ENCODE measurements around the gene HSP90AB1. TPM values are rescaled to one million over a fixed set of nuclear protein-coding genes. Genes with fewer than 3 reads are reported as not detected.
A peak's percentile ranks its signal among the peaks of the same experiment; 100 is the strongest.

The HSP90AB1 gene
- total and polyA plus RNA-seq, 9 of the 15 experiments (the other 6 are each of a cell fraction or from before 2014, with no cell fraction given), result 1,780 to 3,358 (median 2,262) TPM

DNA sequence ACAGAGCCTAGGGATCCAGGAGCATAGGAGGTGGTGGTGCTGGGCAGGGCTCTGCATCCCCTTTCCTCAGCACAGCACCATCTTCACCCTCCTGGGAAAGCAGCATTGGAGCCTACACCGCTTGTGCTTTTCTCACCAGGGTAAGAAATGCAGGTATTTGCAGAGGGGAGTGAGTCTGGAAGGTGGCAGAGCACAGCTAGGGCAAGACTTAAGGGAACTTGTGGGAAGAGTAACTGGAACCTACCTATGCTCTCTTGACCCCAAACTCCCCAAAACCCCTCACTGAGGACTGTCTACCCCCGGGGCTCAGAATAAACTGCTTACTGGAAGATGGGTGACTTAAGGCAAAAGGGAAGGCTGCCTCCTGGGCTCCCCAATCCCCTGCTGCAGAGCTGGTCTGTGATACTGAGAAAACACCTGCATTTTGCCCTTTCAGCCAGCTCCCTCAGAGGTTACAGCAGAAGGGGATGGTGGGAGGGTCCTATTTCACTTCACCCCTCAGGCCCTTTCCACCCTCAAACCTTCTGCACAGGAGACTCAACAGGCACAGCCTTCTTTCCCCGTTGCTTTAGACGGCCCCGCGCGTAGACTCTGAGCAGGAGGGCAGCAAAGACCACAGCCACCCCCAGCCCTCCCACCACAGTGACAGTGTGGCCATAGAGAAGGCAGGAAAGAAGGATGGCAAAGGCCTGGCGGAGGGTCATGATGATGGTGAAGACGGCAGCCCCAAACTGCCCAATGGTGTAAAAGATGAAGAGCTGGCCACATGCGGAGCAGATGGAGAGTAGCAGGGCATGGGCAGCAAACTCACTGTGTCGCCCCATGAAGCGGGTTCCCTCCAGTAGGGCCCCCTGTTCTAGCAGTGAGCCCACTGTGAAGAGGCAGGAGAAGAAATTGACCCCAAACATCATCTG is 7.5 kb downstream of the HSP90AB1 start (continued):
- TF ChIP-seq, protein P1, sequence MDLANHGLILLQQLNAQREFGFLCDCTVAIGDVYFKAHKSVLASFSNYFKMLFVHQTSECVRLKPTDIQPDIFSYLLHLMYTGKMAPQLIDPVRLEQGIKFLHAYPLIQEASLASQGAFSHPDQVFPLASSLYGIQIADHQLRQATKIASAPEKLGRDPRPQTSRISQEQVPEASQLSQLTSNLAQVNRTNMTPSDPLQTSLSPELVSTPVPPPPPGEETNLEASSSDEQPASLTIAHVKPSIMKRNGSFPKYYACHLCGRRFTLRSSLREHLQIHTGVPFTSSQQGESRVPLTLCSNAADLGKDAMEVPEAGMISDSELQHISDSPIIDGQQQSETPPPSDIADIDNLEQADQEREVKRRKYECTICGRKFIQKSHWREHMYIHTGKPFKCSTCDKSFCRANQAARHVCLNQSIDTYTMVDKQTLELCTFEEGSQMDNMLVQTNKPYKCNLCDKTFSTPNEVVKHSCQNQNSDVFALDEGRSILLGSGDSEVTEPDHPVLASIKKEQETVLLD (IDR thresholded peaks at IDR 0.05), result no peak
- TF ChIP-seq, protein P2, sequence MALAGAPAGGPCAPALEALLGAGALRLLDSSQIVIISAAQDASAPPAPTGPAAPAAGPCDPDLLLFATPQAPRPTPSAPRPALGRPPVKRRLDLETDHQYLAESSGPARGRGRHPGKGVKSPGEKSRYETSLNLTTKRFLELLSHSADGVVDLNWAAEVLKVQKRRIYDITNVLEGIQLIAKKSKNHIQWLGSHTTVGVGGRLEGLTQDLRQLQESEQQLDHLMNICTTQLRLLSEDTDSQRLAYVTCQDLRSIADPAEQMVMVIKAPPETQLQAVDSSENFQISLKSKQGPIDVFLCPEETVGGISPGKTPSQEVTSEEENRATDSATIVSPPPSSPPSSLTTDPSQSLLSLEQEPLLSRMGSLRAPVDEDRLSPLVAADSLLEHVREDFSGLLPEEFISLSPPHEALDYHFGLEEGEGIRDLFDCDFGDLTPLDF (CRISPR knock-in tag; IDR thresholded peaks at IDR 0.05), result no peak; the same call in 1 of the 2 replicates
- TF ChIP-seq, protein P3, sequence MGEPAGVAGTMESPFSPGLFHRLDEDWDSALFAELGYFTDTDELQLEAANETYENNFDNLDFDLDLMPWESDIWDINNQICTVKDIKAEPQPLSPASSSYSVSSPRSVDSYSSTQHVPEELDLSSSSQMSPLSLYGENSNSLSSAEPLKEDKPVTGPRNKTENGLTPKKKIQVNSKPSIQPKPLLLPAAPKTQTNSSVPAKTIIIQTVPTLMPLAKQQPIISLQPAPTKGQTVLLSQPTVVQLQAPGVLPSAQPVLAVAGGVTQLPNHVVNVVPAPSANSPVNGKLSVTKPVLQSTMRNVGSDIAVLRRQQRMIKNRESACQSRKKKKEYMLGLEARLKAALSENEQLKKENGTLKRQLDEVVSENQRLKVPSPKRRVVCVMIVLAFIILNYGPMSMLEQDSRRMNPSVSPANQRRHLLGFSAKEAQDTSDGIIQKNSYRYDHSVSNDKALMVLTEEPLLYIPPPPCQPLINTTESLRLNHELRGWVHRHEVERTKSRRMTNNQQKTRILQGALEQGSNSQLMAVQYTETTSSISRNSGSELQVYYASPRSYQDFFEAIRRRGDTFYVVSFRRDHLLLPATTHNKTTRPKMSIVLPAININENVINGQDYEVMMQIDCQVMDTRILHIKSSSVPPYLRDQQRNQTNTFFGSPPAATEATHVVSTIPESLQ (CRISPR knock-in tag; IDR thresholded peaks at IDR 0.05), result no peak
- no peak for TF ChIP-seq MEF2D (tag; conservative IDR thresholded peaks at IDR 0.05; ENCODE audit: low read depth)
- TF ChIP-seq TBP (optimal IDR thresholded peaks at IDR 0.05; ENCODE audit: low read depth, low read length), result no peak
- TF ChIP-seq JUNB (CRISPR knock-in tag; conservative IDR thresholded peaks at IDR 0.05), result no peak
- TF ChIP-seq ZNF263 (CRISPR knock-in tag; IDR thresholded peaks at IDR 0.05; ENCODE audit: borderline replicate concordance), result no peak
- no peak for TF ChIP-seq MTA1 (IDR thresholded peaks at IDR 0.05; ENCODE audit: borderline replicate concordance)
- TF ChIP-seq ZBTB49 (CRISPR knock-in tag; IDR thresholded peaks at IDR 0.05; ENCODE audit: borderline replicate concordance), result no peak
- TF ChIP-seq CREB1 (IDR thresholded peaks at IDR 0.05), result peak; percentile 26; the same call in 1 of the 2 replicates
- no peak for TF ChIP-seq CREB1 (CRISPR knock-in tag; IDR thresholded peaks at IDR 0.05)
- TF ChIP-seq ZBTB17 (CRISPR knock-in tag; IDR thresholded peaks at IDR 0.05), result no peak; the same call in none of the 2 replicates
- no peak for TF ChIP-seq HNRNPH1 (optimal IDR thresholded peaks at IDR 0.05; ENCODE audit: low read depth, low read length)
- TF ChIP-seq ZNF121 (CRISPR knock-in tag; conservative IDR thresholded peaks at IDR 0.05), result peak; percentile 8; the same call in 1 of the 2 replicates
- TF ChIP-seq, protein P4, sequence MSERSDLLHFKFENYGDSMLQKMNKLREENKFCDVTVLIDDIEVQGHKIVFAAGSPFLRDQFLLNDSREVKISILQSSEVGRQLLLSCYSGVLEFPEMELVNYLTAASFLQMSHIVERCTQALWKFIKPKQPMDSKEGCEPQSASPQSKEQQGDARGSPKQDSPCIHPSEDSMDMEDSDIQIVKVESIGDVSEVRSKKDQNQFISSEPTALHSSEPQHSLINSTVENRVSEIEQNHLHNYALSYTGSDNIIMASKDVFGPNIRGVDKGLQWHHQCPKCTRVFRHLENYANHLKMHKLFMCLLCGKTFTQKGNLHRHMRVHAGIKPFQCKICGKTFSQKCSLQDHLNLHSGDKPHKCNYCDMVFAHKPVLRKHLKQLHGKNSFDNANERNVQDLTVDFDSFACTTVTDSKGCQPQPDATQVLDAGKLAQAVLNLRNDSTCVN (CRISPR knock-in tag; IDR thresholded peaks at IDR 0.05), result peak; percentile 68; the same call in 1 of the 2 replicates
- TF ChIP-seq STAG1 (CRISPR knock-in tag; IDR thresholded peaks at IDR 0.05; ENCODE audit: borderline replicate concordance), result no peak
- no peak for TF ChIP-seq ATF3 (IDR thresholded peaks at IDR 0.05)
- TF ChIP-seq ATF3 (CRISPR knock-in tag; conservative IDR thresholded peaks at IDR 0.05), result peak; percentile 83; the same call in 1 of the 2 replicates

All from K562 (cell line).